Left ventricle myocardium inferior (tissue), 1 donor: ENCODE data around the gene CAPN8. TPM values are rescaled to one million over a fixed set of nuclear protein-coding genes. Genes with fewer than 3 reads are reported as not detected.

Experiments
- DNase-seq: peaks from one replicate; pipeline ENCODE4 v3.0.0-alpha.2; 2020
- H3K27ac ChIP-seq: fragments of 200-600 bp; replicated peaks from 2 replicates; pipeline ENCODE4 v1.8.0; 2021
- H3K27me3 ChIP-seq: fragments of 200-600 bp; 2 replicates; pipeline ENCODE4 v1.8.0; 2021; ENCODE audit warnings: low read depth
- H3K36me3 ChIP-seq: fragments of 200-600 bp; 2 replicates; pipeline ENCODE4 v1.8.0; 2021
- H3K4me1 ChIP-seq: fragments of 200-600 bp; 2 replicates; pipeline ENCODE4 v1.8.0; 2021
- H3K4me3 ChIP-seq: fragments of 200-600 bp; 2 replicates; pipeline ENCODE4 v1.8.0; 2021; ENCODE audit warnings: mild to moderate bottlenecking, moderate library complexity
- H3K9me3 ChIP-seq: fragments of 200-600 bp; replicated peaks from 2 replicates; pipeline ENCODE4 v1.8.0; 2021
- CTCF ChIP-seq: fragments of 200-600 bp; IDR thresholded peaks from 2 replicates; pipeline ENCODE4 v1.8.0; 2021; ENCODE audit warnings: antibody characterized with exemption, mild to moderate bottlenecking, borderline replicate concordance
- intact Hi-C: fragments of 100-400 bp; cut with micrococcal nuclease; formaldehyde crosslinking; loops from one replicate; pipeline ENCODE4 v1.11.0; 2022
- total RNA-seq: library from RNA; stranded (reverse); fragmentation: NEBNext Ultra II Directional; extraction: Animal tissue kit (Norgen Biotek cat#: 25700); gene quantifications from one replicate; pipeline ENCODE4 v1.2.1, GENCODE V29; 2021
- donor health status: DM: no; HTN: yes; CAD: no; lungs with severe emphysema.

CAPN8 gene
- total RNA-seq, 1 donor from 2014 or later: not detected

GRCh38 chr1:223682502-223682901 lies 17.0 kb upstream of the CAPN8 start:
- Histone ChIP-seq H3K4me3 (no peak overlapping the region), H3K4me1 (no peaks in the 10 kb centered on the region), H3K27me3 (peaks cover 16% of the 10 kb centered on the region), H3K9me3 (no peaks in the 10 kb centered on the region), H3K27ac (no peak overlapping the region), H3K36me3 (no peaks in the 10 kb centered on the region)
- intact Hi-C loops: no loop called here
- no peak for DNase-seq
- TF ChIP-seq CTCF: no peak

- Histone ChIP-seq H3K4me3 (no peak overlapping the region), H3K27ac (no peak overlapping the region), H3K9me3 (peaks cover 2% of the 10 kb centered on the region), H3K27me3 (peaks cover 16% of the 10 kb centered on the region), H3K36me3 (no peaks in the 10 kb centered on the region), H3K4me1 (no peaks in the 10 kb centered on the region)
- no peak for TF ChIP-seq CTCF
- no peak for DNase-seq
- intact Hi-C loops: no loop called here
Observed at GRCh38 chr1:223680188-223680587, 14.7 kb upstream of the CAPN8 start.

- intact Hi-C loops: no loop called here
- Histone ChIP-seq H3K9me3 (peaks cover 14% of the 10 kb centered on the region), H3K4me3 (no peak overlapping the region), H3K36me3 (no peaks in the 10 kb centered on the region), H3K27me3 (peaks cover 10% of the 10 kb centered on the region), H3K27ac (no peak overlapping the region), H3K4me1 (no peaks in the 10 kb centered on the region)
- no peak for DNase-seq
- TF ChIP-seq CTCF: no peak
Observed at GRCh38 chr1:223678841-223679240, 13.3 kb upstream of the CAPN8 start.

DNA sequence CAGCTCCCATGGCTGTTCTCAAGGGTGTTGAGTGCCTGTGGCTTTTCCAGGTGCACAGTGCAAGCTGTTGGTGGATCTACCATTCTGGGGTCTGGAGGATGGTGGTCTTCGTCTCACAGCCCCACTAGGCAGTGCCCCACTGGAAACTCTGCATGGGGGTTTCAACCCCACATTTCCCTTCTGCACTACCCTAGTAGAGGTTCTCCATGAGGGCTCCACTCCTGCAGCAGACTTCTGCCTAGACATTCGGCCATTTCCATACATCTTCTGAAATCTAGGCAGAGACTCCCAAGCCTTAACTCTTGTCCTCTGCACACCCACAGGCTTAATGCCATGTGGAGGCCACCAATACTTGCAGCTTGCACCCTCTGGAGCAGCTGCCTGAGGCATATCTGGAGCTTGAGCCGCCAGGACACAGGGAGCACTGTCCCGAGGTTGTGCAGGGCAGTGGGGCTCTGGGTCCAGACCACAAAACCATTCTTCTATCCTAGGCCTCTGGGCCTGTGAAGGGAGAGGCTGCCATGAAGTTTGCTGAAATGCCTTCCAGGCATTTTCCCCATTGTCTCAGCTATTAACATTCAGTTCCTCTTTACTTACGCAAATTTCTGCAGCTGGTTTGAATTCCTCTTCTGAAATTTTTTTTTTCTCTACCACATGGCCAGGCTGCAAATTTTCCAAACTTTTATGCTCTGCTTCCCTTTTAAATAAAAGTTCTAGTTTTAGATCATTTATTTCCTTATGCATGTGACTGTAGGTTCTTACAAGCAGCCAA lies 8.8 kb upstream of the CAPN8 start:
- no peak for DNase-seq
- Histone ChIP-seq H3K9me3 (peaks cover 17% of the 10 kb centered on the region), H3K27me3 (no peaks in the 10 kb centered on the region), H3K4me1 (no peaks in the 10 kb centered on the region), H3K4me3 (no peak overlapping the region), H3K27ac (no peak overlapping the region), H3K36me3 (no peaks in the 10 kb centered on the region)
- intact Hi-C loops: no loop called here
- no peak for TF ChIP-seq CTCF

GRCh38 chr1:223670458-223671159 lies 5.1 kb upstream of the CAPN8 start:
- H3K4me3 ChIP-seq: no peak overlapping the region
- peak; percentile 56 for TF ChIP-seq CTCF
- intact Hi-C loops: no loop called here

More at GRCh38 chr1:223670458-223671159, 5.1 kb upstream of the CAPN8 start:
- Histone ChIP-seq H3K36me3 (no peaks in the 10 kb centered on the region), H3K9me3 (peaks cover 17% of the 10 kb centered on the region), H3K27ac (no peak overlapping the region), H3K27me3 (peaks cover under 1% of the 10 kb centered on the region), H3K4me1 (no peaks in the 10 kb centered on the region)
- no peak for DNase-seq
